HCEC 1CT (cell line): ENCODE measurements around the gene PTPRN2.

ENCODE experiments used
- DNase-seq: peaks from one replicate; pipeline ENCODE4 v3.0.0-alpha.2; 2017

PTPRN2 gene

DNA sequence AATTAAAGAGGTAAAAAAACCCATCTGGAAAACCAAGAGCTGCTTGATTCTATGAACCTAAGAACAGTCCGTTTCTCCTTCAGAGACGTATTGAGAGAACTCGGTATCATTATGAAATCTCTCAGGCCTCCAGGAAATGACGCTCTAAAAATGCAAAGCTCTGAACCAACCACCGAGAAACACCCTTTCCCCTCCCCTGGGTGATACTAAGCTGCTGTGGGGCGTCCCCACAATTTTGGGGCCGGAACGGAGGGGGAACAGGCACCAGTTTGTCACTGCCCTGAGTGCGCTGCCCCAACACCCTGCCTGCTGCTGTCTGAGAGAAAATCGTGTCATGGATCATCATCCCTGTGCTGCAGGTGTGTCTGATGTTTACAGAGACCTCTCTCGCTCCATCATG is 741.4 kb downstream of the PTPRN2 start:
- DNase-seq: no peak

DNA sequence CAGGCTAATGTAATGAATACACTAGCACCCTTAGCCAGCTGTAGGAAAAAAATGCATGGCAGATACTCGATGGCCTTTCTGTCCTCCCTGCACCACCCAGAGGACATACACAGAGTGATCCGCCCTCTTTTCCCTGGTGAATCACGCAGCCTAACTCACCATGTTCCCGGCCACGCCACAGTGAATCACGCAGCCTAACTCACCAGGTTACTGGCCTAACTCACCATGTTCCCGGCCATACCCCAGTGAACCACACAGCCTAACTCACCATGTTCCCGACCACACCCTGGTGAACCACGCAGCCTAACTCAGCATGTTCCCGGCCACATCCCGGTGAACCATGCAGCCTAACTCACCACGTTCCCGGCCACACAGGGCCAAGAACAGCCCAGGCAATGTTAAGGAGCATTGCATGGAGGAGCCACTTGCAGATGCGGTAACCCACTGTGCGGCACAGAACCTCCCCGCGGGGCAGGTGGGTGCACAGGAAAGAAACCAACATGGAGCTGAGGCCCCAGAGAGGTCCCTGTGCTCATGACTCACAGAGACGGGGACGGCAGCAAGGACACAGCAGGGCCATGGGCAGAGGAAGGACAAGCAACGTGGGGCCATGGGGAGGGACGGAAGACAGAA is 742.3 kb downstream of the PTPRN2 start:
- DNase-seq: no peak

DNA sequence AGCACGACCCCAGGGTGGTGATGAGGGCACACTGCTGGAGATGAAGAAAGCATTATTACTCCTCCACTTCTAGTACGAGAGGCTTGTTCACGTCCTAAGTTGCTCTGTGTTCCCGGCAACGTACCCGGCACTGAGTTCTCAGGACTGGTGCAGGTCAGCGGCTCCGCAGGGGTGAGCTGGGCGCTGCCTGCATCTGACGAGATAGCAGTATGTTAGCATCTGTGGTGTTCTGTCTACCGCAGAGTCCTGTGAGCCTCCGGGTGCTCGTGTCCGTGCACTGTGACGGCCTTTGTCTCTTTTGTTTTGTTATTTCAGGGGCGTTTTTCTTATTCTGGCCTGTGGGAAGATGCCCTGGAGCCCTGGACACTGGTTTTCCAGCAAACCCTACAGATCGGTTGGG is 743.0 kb downstream of the PTPRN2 start:
- DNase-seq: no peak

DNA sequence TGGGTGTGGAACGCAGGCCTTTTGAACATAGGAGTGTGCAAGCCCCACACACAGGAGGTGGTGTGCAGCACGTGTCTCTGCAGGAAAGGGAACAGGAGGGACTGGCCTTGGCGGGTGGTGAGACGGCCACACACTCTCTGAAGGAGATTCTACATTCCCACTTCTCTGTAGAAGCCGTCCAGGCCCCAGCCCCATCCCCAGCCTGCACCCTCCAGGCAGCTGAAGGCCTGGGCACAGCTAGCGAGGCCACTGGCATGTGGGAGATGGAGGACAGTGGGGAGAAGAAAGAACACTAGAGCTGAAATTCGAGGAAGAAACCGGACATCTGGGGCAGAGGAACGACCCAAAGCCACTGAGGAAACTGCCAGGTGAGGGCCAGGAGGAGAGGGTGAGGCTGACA is 743.5 kb downstream of the PTPRN2 start:
- DNase-seq: no peak

DNA sequence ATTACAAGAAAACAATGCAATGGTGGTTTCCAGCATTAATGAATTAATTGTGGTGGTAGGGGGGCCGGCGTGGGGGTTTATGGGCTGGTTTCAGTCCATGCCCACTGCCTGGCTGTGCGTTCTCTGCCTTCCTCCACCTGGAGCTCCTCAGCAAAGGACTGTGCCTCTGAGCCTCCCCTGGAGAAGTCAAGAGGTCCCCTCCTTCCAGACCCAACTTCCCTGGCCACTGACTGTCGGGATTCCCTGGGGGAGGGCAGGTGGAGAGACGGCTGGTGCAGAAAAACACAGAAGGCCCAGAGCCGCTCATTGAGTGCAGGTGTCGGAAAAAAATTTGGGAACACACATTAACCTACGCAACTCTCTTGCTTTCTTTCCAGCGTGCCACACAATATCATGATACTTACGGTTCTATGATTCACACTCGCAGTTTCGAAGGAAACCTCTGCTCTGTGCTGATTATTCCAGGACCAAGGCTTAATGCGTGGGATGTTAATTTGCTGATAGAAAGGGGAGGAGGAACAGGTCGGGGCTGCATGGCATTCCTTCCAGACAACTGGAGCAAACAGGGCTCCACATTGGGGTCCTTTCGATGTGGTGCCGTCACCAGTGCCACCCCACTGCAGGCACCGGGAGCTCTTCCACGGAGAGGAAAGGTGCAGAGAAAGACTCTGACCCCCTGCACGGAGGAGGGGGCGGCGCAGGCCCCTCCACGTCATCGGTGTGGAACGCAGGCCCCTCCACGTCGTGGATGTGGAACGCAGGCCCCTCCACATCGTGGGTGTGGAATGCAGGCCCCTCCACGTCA is 744.1 kb downstream of the PTPRN2 start:
- no peak for DNase-seq

DNA sequence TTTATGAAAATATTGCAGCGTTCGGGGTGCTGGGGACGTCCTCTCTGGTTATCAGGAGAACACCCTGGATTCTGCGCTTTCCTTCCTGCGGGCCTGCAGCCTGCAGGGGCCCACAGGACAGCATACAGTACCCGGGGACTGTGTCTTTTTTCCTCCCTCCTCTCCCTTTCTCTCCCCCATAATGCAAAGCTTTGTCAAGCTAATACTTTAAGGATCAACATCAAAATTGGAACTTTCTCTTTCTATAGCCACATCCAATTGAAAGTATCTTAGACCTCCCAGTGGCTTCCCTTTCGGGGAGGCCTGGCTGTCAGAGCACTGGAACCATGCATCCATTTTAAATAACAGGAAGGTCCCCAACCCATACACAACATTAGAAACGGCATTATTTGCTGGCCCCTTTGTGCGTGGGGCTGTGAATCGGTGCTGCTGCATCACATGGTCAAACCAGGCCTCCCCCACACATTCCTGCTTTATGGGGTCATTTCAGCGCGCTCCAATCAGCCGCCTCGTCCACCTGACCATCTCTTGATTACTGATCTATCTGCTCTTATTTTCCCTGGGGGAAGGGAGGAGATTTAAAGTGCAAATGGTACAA is 745.8 kb downstream of the PTPRN2 start:
- DNase-seq: no peak

DNA sequence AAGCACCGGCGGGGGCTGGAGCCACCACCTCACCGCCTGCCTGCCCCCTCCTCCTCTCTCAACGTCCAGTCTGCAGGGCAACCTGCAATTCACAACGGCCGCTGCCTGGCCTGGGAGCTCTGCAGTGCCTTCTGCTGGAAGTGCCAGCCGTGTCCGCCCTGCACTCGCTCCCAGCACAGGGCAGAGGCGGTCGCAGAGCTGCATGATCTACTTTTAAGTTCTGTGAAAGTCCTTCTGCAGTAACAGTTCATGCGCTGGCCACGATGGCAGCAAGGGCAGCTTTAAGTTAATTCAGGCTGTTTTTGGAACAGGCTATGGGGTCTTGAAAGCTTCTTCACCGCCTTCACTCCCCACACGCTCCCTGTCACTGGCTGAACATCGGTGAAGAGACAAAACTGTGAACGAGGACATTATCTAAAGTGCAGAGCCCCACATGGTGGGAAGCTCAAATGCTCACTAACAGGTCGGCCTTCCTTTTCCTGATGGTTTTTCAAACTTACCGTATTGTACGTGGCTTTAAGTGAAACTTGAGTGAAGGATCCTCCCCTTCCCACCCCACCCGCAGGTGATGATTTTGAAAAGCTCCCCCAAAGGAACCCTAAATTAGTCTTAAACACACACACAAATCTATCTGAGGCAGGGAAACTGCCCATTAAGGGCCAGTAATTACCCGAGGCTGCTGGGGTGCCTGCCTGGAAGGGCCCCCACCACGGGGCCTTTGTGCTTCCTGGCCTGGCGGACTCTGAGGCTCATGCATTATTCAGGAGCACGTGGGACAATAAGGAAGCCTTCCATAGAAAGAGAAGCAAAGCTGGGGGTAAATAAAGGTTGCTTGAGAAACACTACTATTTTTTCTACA is 746.5 kb downstream of the PTPRN2 start:
- DNase-seq: no peak

DNA sequence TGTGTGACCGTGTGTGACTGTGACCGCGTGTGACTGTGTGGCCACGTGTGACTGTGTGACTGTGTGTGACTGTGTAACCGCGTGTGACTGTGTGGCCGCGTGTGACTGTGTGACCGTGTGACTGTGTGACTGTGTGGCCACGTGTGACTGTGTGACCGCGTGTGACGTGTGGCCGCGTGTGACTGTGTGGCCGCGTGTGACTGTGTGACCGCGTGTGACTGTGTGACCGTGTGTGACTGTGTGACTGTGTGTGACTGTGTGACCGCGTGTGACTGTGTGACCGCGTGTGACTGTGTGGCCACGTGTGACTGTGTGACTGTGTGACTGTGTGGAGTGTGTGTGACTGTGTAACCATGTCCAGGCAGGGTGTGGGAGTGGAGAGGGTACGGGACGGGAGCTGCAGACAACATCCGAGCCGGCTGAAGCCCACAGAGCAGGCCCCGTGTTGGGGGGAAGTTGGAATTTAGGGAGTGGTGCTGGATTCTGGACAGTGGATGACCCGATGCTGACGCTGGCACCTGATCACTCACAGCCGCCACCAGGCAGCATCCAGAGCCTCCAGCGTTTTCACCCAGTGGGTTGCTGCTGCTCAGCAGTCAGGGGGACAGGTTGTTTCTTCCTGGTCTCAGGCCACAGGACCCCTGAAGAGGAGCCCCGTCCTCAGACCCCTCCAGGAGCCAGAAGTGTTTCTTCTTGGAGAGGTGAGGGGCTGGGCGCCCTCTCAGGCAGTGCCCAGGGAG is 747.3 kb downstream of the PTPRN2 start:
- no peak for DNase-seq

DNA sequence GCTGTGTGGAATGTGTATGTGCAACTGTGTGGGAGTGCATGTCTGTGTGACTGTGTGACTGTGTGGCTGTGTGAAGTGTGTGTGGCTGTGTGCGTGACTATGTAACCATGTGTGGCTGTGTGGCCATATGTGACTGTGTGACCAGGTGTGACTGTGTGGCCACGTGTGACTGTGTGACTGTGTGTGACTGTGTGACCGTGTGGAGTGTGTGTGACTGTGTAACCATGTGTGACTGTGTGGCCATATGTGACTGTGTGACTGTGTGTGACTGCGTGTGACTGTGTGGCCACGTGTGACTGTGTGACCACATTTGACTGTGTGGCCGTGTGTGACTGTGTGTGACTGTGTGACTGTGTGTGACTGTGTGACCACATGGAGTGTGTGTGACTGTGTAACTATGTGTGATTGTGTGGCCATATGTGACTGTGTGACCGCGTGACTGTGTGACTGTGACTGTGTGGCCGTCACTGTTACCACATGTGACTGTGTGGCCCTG is 747.9 kb downstream of the PTPRN2 start:
- no peak for DNase-seq

DNA sequence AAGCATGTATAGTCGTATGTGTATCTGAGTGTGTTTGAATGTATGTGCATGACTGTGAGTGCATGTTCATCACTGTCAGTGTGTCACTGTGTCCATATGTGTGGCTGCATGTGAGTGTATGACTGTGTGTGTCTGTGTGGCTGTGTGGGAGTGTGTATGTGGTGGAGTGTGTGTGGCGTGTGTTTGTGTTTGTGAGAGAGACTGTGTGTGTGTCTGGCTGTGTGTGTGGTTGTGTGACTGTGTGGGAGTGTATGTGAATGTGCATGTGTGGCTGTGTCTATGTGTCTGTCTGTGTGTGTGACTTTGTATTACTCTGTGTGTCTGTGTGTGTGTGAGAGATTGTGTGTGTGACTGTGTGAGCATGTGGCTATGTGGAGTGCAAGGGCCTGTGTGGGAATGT is 748.4 kb downstream of the PTPRN2 start:
- no peak for DNase-seq

DNA sequence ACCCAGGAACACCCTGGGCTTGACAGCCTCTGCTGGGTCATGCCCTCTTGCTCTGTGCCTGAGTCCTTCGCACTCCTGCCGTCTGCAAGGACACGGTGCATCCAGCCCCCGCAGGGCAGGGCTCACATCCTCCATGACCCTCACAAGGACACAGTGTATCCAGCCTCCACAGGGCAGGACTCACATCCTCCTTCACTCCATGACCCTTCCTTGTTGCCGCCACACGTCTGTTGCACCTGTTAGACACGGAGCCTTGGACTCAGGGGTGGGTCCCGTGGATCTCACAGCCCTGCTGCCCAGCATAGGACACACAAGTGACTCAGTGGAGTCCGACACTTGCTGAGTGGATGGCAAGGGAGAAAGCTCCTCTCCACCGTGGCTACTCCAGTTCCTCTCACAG is 750.1 kb downstream of the PTPRN2 start:
- DNase-seq: no peak

DNA sequence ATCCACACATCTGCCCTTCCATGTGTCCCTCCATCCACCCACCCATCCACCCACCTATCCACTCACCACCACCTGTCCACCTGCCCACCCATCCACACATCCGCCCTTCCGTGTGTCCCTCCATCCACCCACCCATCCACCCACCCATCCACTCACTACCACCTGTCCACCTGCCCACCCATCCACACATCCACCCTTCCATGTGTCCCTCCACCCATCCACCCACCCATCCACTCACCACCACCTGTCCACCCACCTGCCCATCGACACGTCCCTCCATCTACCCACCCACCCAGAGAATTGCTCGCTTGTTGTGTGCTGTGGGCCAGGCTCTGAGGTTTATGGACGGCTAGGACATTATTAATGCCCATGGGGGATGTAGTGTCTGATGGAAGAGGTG is 750.6 kb downstream of the PTPRN2 start:
- DNase-seq: no peak

DNA sequence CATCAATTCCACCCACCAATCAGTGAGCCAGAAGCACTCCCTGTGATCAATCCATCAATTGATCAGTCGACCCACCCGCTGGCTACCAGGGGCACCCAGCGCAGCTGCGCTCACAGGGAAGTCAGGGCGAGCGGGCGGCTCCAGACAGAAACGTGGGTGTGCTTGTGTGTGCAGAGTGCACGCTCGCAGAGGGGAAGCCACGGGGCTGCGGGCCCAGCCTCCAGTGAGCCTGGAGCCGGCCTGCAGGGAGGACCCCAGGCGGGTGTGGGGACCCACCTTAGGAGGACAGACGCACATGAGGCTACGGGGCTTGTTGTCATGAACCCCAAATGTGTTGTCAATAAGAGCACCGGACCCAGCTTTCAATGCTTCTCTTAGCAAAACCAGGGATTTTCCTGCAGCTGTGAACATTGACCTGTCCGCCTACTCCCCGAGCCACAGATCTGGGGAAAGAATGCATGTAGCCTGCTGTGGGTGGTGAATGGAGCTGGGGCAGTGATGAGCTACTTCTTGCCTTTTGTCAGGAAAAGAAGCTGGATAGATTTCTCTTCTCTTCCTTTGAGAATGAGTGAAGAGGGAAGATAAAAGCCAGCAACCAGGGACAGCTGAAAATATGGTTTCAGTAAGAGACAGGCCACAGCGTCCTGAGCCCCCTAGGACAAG is 753.0 kb downstream of the PTPRN2 start:
- DNase-seq: no peak

DNA sequence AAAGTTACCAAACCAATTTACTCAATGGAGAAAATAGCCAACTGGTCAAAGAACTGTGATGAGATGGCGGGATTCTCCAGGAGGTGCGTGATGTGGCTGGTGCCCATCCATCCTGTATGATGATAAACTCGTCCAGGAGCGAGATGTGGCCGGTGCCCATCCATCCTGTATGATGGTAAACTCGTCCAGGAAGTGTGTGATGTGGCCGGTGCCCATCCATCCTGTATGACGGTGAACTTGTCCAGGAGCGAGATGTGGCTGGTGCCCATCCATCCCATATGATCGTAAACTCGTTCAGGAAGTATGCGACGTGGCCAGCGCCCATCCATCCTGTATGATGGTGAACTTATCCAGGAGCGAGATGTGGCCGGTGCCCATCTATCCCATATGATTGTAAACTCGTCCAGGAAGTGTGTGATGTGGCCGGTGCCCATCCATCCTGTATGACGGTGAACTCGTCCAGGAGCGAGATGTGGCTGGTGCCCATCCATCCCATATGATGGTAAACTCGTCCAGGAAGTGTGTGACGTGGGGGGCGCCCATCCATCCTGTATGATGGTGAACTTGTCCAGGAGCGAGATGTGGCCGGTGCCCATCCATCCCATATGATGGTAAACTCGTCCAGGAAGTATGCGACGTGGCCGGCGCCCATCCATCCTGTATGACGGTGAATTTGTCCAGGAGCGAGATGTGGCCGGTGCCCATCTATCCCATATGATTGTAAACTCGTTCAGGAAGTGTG is 754.6 kb downstream of the PTPRN2 start:
- no peak for DNase-seq

DNA sequence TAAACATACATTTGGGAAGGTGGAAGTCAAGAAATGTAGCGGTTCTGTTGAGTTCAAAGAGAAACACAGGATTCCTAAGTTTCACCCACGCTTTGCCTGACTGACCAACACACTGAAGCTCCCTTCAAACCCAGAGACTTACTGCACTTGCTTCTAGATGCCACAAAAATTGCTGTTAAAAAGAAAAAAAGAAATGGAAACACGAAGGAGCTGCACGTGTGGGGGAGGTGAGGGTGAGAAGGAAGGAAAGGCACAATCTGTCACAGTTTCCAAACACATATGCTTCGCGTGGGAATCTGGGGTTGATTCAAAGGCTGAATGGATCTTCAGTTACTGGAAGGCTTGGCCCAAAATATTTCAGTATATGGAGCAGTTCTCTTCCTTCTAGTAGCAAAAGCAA is 755.2 kb downstream of the PTPRN2 start:
- no peak for DNase-seq

DNA sequence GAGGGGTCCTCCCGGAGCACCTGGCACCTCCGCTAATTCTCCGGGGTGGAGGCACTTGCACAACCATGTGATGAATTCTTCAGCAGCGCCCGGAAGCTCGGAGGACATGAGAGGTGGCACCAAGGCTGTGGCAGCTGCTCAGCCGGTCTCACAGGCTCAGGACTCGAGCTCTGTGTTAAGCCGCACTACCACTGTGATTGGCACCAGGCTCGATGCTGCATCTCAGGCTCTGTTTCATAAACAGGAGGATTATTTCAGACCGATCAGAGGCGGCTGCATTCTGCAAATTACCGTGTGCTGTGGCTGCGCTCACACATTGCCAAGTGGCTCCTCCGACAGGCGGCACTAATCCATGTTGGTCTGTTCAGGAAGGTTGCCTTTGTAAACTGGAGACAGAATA is 755.6 kb downstream of the PTPRN2 start:
- no peak for DNase-seq

DNA sequence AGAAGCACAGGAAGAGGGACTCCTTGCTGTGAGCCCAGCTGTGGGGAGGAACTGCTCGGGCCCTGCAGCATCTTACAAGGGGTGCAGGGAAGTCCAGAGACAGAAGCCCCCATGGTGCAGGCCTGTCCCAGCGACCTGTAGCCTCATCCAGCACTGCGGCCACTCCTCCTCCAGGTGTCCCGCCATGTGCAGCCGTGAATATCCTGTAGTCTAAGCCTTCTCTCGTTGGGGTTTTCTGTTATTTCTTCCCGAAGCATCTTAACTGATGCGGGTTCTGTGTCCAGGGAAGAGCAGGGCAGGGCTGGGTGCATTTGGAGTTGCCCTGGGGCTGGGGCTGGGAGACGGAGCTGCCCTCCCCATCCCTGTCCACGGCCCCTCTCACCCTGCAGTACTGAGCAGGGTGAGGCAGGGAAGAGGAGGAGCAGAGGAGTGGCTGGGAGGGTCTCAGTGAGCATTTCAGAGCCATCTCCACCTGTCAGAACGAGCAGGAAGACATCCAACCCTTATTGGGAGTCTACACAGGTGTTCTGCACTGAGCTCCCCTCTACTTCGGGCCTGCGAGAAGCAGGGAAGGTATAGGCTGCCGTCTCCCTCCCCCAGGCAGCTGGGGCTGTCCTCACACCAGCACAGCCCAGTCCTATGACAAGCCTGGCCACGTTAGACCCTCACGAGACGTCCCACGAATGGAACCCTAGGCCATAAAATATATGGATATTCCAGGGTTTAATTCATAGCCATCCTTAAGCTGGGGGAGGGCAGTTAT is 756.3 kb downstream of the PTPRN2 start:
- DNase-seq: no peak

DNA sequence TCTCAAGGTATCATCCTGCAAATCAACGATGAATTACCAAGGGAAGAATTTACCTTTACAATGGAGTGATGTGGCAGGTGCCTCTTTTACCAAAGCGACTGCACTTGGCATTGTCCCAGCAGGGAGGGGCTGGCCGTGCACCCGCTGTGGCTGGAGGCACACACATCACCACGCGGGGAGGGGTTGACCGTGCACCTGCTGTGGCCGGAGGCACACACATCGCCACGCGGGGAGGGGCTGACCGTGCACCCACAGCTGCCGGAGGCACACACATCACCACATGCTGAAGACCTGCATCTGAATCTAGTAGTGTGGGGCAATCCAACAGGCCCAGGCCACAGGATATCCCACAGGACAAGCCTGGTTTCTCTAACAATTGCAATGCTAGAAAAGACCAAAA is 757.3 kb downstream of the PTPRN2 start:
- no peak for DNase-seq

DNA sequence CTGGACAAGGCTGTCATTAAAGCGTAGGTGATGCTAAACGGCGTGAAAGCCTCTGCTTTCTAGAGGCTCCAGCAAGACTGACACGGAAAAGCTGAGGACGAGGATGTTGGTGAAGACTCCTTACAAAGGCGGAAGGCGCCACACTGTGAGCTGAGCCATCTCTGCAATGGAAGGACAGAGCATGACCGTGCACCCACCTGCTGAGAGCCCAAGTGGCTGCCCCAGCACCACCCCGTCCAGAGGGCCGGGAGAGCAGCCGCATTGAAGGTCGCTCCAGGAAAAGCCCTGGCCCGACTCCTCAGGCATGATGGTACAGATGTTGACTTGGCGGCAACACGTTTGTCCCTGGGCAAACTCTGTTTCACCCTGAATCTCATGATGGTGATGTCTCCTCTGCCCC is 758.1 kb downstream of the PTPRN2 start:
- DNase-seq: no peak

DNA sequence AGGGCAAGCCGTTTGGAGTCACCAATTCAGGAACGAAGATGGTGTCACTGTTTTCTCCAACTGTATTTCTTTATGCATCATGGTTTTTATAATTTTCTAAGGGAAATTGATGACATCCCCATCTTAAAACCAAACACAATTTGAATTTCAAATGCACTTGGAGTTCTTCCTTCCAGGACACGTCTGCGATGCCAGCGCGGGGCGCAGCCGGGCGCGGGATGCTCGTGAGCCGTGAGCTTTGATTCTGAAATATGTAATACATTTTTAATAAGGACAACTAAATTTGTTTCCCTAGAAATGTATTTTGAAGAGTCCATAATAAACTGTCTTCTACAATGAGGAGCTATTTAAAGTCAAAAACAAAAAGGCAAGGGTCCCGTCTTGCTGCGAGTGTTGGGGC is 758.7 kb downstream of the PTPRN2 start:
- no peak for DNase-seq
